COLO829 (cell line): ENCODE results near the gene GALNT18.

Experiments
- DNase-seq: peaks from one replicate; pipeline ENCODE4 v3.0.0; 2012; ENCODE audit warnings: low spot score

The GALNT18 gene

GRCh38 chr11:11531131-11531908 lies 90.5 kb downstream of the GALNT18 start:
- no peak for DNase-seq

DNA sequence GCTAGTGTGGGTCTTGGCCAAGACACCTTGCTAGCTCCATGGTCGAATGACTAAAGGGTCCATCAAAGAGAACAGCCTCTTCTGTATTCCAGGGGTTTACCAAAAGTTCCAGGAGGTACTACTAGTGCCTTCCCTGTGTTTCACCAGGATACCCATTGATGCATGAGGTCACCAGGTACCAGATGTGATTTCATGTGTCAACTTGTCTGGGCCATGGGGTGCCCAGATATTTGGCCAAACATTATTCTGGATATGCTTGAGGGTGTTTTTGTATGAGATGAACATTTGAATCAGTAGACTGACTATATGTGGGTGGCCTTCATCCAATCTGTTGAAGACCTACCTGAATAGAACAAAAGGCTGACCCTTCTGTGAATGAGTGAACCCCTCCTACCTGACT lies 92.8 kb downstream of the GALNT18 start:
- no peak for DNase-seq

- no peak for DNase-seq
Observed at GRCh38 chr11:11525283-11525682, 96.5 kb downstream of the GALNT18 start.

DNA sequence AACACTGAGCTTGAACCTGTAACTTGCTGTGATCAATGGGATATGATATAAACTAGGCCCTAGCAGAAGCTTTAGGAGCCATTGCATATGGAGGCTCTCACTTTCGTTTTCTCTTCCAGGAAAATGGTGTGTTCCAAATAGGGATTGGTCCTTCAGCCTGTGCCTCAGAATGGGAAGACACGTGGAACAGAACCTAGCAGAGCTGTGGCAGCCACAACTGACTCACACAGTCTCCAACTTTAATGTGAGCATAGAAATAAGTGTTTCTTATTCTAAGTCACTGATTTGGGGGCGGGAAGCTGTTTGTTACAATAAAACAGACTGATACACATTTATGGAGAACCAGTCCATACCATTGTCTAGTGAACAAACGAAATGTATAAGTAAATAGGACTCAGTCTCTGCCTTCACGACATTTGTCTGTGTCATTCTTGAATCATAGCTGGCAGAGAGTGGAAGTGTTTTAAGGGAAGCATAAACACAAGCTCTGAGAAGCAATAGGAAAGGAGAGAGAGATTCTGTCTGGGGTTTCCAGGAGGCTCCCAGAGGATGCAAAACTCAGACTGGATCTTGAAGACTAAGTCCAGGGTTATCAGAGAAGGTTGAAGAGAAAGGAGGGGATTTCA lies 97.3 kb downstream of the GALNT18 start:
- no peak for DNase-seq

DNA sequence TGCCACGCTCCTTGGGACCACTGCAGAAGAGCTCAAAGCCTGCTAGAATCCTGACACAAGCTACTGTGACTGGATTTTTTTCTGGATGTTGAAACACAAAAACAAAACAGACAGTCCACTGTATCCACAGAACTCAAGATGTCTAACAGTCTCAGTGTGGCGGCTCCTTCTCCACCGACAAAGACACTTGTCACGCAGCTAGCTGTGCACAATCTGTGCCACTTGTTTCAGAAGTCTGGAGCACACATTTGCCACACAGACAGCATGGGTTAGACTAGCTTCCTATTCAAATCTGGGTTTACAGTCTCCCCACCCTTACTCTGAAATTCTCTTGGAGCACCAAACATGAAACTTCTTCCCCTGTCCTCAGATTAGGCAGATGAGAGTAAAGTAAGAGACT lies 99.2 kb downstream of the GALNT18 start:
- DNase-seq: no peak

- no peak for DNase-seq
Observed at GRCh38 chr11:11521306-11522002, 100.4 kb downstream of the GALNT18 start.

DNA sequence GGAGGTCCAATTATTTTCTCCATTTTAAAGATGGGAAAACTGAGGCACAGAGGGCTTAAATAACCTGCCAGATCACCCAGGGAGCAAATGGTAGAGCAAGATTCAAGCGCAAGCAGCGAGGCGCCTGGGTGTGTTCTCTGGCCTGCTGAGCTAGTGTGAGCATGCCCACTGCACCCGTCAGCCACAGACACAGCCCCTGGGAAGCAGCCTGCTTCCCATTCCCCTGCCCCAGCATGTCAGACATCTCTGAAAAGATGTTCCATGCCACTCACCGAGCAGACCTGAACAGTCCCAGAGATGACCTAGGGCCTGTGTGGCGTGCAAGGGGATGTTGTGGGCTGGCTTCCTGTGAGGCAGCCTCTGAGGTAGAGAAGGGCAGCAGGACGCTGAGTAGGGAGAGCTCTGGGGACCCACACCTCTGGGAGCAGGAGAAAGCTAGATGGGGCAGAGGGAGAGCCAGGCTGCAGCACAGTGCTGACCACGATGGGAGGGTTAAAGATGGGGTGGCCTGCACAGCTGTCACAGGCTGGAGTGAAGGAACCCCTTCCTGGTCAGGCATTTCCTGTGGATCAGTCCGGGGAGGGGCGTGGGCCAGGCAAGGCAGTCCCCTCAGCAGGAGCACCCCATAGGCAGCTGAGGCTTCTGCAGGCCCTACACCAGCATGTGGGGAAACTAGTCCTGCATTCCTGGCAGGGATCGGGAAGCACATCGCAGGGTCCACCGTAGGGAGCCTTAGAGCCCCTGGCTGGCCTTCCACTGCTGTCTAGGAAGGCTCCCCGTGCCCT lies 101.4 kb downstream of the GALNT18 start:
- DNase-seq: no peak

GRCh38 chr11:11519184-11519583 lies 102.6 kb downstream of the GALNT18 start:
- no peak for DNase-seq

- DNase-seq: no peak
Observed at GRCh38 chr11:11514246-11514645, 107.6 kb downstream of the GALNT18 start.

GRCh38 chr11:11513422-11513821 lies 108.4 kb downstream of the GALNT18 start:
- no peak for DNase-seq

DNA sequence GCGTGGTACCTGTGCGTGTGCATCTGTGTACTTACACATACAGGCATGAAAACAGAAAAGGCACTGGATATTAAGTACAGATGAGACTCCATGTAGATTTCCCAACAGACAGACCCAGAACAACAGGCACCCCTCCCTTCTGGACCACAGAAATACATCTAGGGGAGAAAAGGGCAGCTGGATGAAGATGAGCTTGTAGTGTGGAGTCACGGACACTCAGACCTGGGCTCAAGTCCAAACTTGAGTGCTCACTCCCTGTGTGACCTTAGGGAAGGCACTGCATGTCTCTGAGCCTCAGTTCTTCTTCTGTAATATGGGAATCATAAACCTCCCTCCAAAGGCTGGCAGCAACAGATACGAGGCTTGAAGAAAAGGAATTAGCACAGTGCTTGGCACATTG lies 108.9 kb downstream of the GALNT18 start:
- no peak for DNase-seq

- DNase-seq: no peak
Observed at GRCh38 chr11:11512502-11512901, 109.3 kb downstream of the GALNT18 start.

DNA sequence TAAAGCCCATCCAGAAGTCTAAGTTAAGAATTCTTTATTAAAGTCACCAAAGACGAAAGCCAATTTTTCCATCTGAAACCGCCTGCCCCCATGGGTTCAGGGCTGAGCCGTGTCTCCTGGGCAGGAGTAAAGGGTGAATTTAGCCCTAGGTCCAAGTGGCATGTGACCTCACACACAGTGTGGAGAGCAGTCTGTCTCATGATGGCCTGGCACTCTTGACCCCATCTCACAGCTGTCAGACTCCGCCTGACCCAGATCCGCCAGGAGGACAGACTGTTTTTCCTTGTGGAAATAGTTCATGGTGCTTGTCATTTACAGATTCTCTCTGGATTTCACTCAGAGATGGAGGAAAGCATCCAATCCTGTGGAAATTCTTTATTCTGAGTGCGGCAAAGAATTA lies 109.7 kb downstream of the GALNT18 start:
- no peak for DNase-seq

GRCh38 chr11:11510939-11511338 lies 110.9 kb downstream of the GALNT18 start:
- DNase-seq: peak; percentile 18

DNA sequence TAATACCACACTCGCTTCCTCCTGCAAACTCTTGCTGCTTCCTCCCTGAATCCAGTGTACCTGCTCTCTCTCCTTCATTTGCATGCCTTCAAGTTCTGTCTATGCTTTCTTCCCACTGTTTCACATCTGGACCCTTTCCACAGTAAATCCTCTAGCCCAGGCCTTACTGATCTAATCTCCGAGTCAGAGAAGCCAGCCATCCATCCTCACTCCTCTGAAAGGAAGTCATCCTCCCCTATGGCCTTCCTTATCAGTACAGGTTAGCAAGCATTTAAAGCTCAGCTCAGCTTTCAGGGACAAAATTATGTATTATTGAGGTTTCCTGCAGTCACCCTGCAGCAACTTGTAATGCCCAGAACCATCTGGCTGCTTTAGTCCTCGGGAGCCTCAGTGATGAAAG lies 116.1 kb downstream of the GALNT18 start:
- no peak for DNase-seq

- no peak for DNase-seq
Observed at GRCh38 chr11:11505190-11505589, 116.6 kb downstream of the GALNT18 start.

DNA sequence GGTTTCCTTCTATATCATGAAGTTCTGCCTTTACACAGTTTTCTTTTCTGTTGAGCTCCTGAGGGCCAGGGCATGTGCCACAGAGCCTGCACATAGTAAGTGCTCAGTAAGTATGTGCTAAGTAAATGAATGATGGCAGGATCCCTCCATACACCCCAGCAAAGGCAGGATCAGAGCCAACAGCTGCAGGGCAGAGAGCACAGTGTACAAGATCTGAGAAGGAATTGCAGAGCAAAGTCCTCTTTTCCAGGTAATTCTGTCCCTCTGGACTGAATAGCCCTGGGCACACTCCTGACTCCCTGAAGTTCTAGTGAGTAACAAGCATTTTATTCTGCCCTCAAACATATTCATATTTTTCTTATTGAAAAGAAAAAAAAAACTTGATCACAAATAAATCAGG lies 117.7 kb downstream of the GALNT18 start:
- no peak for DNase-seq

GRCh38 chr11:11502263-11502861 lies 119.4 kb downstream of the GALNT18 start:
- DNase-seq: no peak

DNA sequence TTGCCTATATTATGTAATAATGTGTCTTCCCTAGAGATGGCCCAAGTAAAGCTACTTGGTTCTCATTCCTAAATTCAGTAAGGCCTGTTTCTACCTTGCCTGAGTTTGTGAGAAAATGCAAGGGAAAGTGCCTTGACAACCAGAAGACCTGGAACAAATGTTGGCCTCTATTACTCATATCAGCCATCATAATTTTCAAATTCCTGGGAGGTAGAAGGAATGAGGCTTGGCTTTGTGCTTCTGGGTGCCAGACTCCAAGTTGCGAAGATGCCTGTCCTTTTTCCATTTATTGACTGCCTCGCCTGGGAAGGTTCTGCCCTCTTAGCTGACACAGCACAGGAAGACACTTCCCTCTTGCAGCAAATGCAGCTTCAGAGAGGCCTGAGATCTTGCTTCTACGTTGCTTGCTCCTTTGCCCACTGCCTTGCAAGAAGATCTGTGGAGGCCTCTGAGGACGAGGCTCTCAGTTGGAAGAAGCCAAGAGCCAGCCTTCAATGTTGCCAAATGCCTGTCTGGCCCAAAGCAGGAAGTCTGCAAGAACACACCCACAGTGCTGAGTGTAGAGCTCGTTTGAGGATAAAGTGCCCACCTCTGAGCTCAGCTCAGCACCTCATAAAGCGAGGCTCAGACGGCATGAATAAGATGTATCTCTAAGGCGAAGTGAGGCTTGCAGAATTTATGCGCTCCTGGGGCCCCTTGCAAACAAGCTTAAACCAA lies 120.1 kb downstream of the GALNT18 start:
- no peak for DNase-seq

- no peak for DNase-seq
Observed at GRCh38 chr11:11500744-11501487, 120.9 kb downstream of the GALNT18 start.

DNA sequence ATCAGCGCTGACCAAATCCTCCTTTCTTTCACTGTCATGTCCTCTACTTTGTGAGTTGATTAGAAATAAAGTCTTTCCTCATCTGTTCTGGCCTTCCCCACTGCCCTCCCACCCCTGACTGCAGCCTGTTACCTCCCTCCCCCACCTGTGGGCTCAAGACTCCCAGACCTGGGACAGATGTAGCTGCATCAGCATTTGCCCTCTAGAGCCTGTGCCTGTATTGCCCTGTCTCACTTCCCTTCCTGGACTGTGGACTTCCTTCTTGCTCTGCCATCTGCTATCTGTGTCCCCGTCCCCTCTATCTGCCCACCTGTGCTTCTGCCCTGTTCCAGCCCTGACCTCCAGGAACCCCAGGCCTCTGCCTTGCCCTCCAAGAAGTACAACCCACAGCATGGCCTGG lies 122.5 kb downstream of the GALNT18 start:
- no peak for DNase-seq
